Calu3 (cell line): Measurements from ENCODE around the gene CD22. TPM values are rescaled to one million over a fixed set of nuclear protein-coding genes. Genes with fewer than 3 reads are reported as not detected.

ENCODE experiments used
- BruUV-seq: library from RNA; stranded (reverse); fragments of 400-500 nt; replicated peaks from 2 replicates; lab custom pipeline; 2021; lab: Mats Ljungman, UMichigan
- CTCF ChIA-PET: fragments of 300-600 bp; sonication (Branson Sonifier 250); formaldehyde crosslinking; loops from one replicate; lab custom pipeline; 2022; ENCODE audit warnings: antibody characterized with exemption; lab: Charles Lee
- DNase-seq: peaks from one replicate; pipeline ENCODE4 v3.0.0; 2022
- H3K27ac Mint-ChIP-seq: one replicate; pipeline ENCODE4 v1.8.0; 2022; ENCODE audit warnings: mixed read lengths; ENCODE audit not compliant: unreplicated experiment
- H3K27me3 Mint-ChIP-seq: one replicate; pipeline ENCODE4 v1.8.0; 2022; ENCODE audit warnings: mixed read lengths; ENCODE audit not compliant: unreplicated experiment
- H3K36me3 Mint-ChIP-seq: one replicate; pipeline ENCODE4 v1.8.0; 2022; ENCODE audit warnings: mild to moderate bottlenecking, moderate library complexity, mixed read lengths; ENCODE audit not compliant: insufficient read depth, unreplicated experiment
- H3K4me1 Mint-ChIP-seq: one replicate; pipeline ENCODE4 v1.8.0; 2022; ENCODE audit warnings: mild to moderate bottlenecking, low read depth, mixed read lengths; ENCODE audit not compliant: unreplicated experiment
- H3K4me3 Mint-ChIP-seq: one replicate; pipeline ENCODE4 v1.8.0; 2022; ENCODE audit warnings: mild to moderate bottlenecking, low read depth, moderate library complexity, mixed read lengths; ENCODE audit not compliant: unreplicated experiment
- H3K9me3 Mint-ChIP-seq: one replicate; pipeline ENCODE4 v1.8.0; 2022; ENCODE audit warnings: low read depth, mixed read lengths; ENCODE audit not compliant: unreplicated experiment
- CTCF ChIP-seq: fragments of 200-600 bp; IDR thresholded peaks from one replicate; pipeline ENCODE4 v1.8.0; 2022; ENCODE audit warnings: antibody characterized with exemption; ENCODE audit not compliant: unreplicated experiment
- intact Hi-C: fragments of 100-400 bp; cut with micrococcal nuclease; formaldehyde crosslinking; loops from one replicate; pipeline ENCODE4 v1.10.0; 2022; ENCODE audit not compliant: unreplicated experiment
- total RNA-seq: library from RNA; stranded (reverse); gene quantifications from 2 replicates; pipeline ENCODE4 v1.2.3, GENCODE V29; 2022

Gene CD22
- total RNA-seq, 1 experiment from 2014 or later: 5.9 TPM

GRCh38 chr19:35365303-35365702 lies 36.3 kb downstream of the CD22 start:
- no peak for TF ChIP-seq CTCF

GRCh38 chr19:35368378-35368777 lies 39.4 kb downstream of the CD22 start:
- Mint-ChIP-seq H3K27ac (no peak overlapping the region), H3K4me3 (no peak overlapping the region), H3K36me3 (no peaks in the 10 kb centered on the region), H3K4me1 (no peaks in the 10 kb centered on the region), H3K9me3 (no peaks in the 10 kb centered on the region), H3K27me3 (peaks cover 75% of the 10 kb centered on the region)
- DNase-seq: no peak
- no peak for TF ChIP-seq CTCF
- CTCF ChIA-PET: interaction anchor here (0.7 kb wide), 1 partner anchor 127 kb away, joined by 6 read pairs; no protein-coding TSS in a partner anchor
- BruUV-seq: no TSS peak
- intact Hi-C loops: no loop called here

More at GRCh38 chr19:35365303-35365702, 36.3 kb downstream of the CD22 start:
- intact Hi-C loops: no loop called here
- CTCF ChIA-PET: interaction anchor here (0.6 to 1.2 kb wide), 2 partner anchors 12 to 39 kb away, joined by 4 to 8 read pairs; no protein-coding TSS in a partner anchor
- BruUV-seq: no TSS peak
- DNase-seq: no peak
- Mint-ChIP-seq H3K36me3 (no peaks in the 10 kb centered on the region), H3K9me3 (no peaks in the 10 kb centered on the region), H3K4me1 (no peaks in the 10 kb centered on the region), H3K4me3 (no peak overlapping the region), H3K27ac (no peak overlapping the region), H3K27me3 (peaks cover 98% of the 10 kb centered on the region)

GRCh38 chr19:35369522-35369921 lies 40.5 kb downstream of the CD22 start:
- H3K36me3 Mint-ChIP-seq: no peaks in the 10 kb centered on the region
- no TSS peak for BruUV-seq
- no peaks in the 10 kb centered on the region for H3K4me1 Mint-ChIP-seq
- no peak for DNase-seq
- CTCF ChIA-PET: no interaction called here
- no peaks in the 10 kb centered on the region for H3K9me3 Mint-ChIP-seq
- no peak for TF ChIP-seq CTCF
- no peak overlapping the region for H3K4me3 Mint-ChIP-seq
- H3K27ac Mint-ChIP-seq: no peak overlapping the region
- H3K27me3 Mint-ChIP-seq: peaks cover 75% of the 10 kb centered on the region
- intact Hi-C loops: no loop called here

- Mint-ChIP-seq H3K36me3 (no peaks in the 10 kb centered on the region), H3K27ac (no peak within 1 kb of the TSS), H3K4me3 (no peak within 1 kb of the TSS), H3K27me3 (peaks cover 75% of the 10 kb centered on the region), H3K9me3 (peaks cover 2% of the 10 kb centered on the region), H3K4me1 (peaks cover 11% of the 10 kb centered on the region)
- DNase-seq: no peak
- BruUV-seq: no TSS peak
- intact Hi-C loops: no loop called here
- CTCF ChIA-PET: no interaction called here
- TF ChIP-seq CTCF: no peak
Measured at GRCh38 chr19:35370722-35371121, 41.7 kb downstream of the CD22 start, which contains the start of gene GPR42. Gene GPR42, plus strand, starts transcription at chr19:35371068. Its CDS starts 292 bp downstream, at chr19:35371360.
